GM21786 (cell line): ENCODE results near the gene CTNNA1.
"Not testable (repeated sequence)": the region's sequence is repeated elsewhere in the genome, so short reads cannot be mapped to it uniquely, and the experiment has no call there.

Source experiments
- ATAC-seq: cut with Tn5 transposase; IDR thresholded peaks from one replicate; pipeline ENCODE4 v1.9.1; 2021; ENCODE audit not compliant: unreplicated experiment

CTNNA1 gene

DNA sequence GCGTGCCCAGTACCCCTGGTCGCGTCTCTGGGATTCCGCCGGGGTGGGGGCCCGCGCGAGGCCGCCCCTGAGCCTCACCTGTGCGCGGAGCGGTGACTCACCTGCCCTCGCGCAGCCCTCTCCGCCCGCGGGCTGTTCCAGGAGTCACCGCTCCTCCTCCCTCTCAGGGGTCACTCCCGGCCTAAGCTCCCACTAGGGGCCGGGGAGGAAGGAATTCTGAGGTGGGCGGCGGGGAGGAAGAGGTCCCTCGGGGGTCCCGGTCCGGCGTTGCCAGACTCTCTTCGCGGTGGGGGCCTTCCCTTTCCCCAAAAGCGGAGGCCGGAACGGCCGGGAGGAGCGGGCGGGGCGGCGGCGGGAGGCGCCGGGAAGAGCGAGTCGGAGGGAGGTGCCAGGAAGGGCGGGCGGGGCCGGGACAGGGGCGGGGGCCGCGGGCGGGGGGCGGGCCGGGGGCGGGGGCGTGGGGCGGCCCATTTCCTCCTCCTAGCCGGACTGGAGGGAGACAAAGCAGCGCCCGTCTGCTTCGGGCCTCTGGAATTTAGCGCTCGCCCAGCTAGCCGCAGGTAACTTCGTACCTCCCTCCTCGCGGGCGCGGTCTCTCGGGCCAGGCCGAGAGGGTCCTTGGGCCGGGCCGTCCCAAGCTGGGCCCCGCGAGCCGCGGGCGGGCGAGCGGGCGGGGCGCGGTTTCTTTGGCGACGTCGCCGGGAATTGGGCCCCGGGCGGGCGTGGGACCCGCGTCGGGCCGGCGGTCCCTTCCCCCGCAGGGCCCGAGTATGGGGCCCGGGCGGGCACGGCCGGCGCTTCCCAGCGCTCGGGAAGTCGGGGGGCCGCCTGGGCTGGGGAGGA lies at the start of gene CTNNA1:
Gene CTNNA1 (plus strand): TSS at position 475 of the 843 bp plus-strand sequence. CDS start 28,500 bp downstream, outside the sequence.
- peak; percentile 38 for ATAC-seq

- not testable (repeated sequence) for ATAC-seq
Measured at GRCh38 chr5:138703777-138704176, 49.4 kb upstream of the CTNNA1 start.

- ATAC-seq = no peak
Measured at GRCh38 chr5:138705007-138705406, 48.2 kb upstream of the CTNNA1 start.

DNA sequence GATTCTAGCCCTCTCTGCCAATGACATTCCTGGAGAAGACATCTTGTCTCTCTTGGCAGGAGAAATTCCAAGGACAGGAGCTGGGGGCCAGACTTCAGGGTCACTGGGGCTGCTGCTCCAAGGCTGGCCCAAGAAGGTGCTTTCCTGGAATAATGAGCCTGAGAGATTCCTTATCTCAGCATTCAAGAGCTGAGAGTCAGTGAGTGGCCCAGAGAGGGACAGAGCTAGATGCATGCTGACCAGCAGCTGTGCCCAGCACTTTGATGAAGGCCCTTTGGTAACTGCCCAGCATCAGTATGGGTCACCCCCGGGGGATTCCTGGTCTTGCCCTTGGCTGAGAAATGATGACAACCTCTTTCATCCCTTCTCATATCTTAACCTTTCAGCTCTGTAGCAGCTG lies 47.7 kb upstream of the CTNNA1 start:
- no peak for ATAC-seq

GRCh38 chr5:138706655-138707480 lies 46.4 kb upstream of the CTNNA1 start:
- no peak for ATAC-seq

DNA sequence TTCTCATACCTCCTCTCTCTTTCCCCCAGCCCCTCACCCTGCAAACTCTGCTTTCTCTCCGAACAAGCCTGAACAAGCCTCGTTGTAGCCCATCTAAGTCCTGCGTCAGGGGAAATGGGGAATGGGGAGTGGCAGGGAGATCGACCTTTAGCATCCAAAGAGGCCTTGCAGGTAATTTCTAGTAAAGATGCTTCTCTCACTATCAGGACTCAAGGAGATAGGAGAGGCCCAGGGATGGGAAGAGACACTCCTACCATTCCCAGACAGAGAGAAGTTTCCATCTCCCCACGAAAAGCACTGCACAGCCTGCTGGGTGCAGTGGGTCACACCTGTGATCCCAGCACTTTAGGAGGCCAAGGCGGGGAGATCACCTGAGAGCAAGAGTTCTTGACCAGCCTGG lies 44.4 kb upstream of the CTNNA1 start:
- ATAC-seq = no peak

DNA sequence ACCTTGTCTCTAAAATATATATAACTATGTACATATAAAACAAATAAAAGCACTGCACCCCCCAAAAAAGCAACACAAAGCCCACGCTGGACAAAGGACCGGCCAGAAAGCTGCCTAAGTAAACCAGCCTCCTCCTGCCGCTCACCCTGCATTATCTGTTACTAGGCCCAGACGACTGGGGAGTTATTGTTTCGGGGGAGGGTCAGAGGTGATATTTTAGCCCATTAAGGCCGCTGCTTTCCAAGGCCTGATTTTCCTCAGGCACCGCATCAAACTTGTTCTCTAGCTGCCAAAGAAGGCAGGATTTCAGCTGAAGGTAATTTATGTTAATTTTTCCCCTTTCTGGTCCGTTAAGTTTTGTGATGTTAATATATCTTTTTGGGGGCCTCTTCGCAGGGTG lies 44.0 kb upstream of the CTNNA1 start:
- ATAC-seq = no peak

DNA sequence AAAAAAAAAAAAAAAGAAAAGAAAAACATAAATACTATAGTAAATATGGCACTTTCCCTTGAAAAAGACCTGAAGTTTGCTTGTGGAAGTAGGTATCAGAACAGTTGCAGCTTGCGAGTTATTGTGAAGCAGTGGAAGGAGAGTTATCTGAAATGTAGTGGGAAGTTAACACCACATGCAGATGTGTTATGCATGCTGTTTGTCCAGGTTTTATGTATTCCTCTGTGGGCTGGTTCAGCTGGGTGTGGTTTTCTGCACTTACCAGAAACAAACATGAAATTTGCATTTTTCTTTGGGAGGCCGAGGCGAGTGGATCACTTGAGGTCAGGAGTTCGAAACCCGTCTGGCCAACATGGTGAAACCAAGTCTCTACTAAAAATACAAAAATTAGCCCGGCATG lies 42.1 kb upstream of the CTNNA1 start:
- no peak for ATAC-seq

GRCh38 chr5:138711811-138712210 lies 41.4 kb upstream of the CTNNA1 start:
- no peak for ATAC-seq

- ATAC-seq = no peak
Measured at GRCh38 chr5:138712324-138712723, 40.9 kb upstream of the CTNNA1 start.

DNA sequence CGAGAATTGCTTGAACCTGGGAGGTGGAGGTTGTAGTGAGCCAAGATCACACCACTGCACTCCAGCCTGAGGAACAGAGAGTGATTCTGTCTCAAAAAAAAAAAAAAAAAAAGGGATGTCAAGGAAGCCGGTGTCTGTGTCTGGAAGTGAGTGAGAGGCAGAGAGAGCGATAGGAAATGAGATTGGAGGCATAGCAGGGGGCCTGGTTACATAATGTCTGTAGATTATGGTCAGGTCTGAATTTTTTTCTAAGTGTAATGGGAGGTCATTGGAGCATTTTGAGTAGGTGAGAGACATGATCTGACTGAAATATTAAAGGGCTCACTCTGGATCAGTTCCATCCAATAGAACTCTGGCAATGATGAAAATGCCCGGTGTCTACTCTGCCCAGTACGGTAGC lies 40.4 kb upstream of the CTNNA1 start:
- ATAC-seq = no peak

DNA sequence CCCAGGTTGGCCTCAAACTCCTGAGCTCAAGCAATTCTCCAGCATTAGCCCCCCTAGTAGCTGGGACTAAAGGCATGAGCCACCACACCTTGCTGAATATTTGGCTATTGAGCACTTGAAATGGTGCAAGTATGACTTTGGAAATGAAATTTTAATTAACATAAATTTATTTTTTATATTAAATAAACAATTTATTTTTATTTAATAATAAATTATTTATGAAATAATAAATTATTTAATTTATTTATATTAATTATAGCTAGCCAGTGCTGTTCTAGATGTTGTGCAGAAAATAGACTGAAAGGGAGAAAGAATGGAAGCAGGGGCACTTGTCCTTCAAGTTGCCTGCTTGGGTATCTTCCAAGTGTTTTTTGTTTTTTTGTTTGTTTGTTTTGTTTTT lies 40.0 kb upstream of the CTNNA1 start:
- no peak for ATAC-seq

- ATAC-seq = no peak
Measured at GRCh38 chr5:138714694-138715093, 38.5 kb upstream of the CTNNA1 start.

DNA sequence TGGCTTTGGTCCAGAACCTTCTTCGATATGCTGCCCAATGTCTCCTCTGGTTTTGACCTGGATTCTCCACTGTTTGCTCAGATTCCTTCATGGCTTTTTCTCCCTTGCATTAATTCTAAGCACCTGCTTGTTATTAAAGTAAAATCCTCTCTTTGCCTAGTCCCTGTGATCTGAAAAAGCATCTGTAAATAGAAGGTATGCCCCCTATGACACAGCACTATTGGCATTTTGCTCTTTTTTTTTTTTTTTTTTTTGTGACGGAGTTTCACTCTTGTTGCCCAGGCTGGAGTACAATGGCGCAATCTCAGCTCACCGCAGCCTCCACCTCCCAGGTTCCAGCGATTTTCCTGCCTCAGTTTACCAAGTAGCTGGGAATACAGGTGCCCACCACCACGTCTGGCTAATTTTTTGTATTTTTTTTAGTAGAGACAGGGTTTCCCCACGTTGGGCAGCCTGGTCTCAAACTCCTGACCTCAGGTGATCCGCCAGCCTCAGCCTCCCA lies 37.2 kb upstream of the CTNNA1 start:
- ATAC-seq = not testable (repeated sequence)

DNA sequence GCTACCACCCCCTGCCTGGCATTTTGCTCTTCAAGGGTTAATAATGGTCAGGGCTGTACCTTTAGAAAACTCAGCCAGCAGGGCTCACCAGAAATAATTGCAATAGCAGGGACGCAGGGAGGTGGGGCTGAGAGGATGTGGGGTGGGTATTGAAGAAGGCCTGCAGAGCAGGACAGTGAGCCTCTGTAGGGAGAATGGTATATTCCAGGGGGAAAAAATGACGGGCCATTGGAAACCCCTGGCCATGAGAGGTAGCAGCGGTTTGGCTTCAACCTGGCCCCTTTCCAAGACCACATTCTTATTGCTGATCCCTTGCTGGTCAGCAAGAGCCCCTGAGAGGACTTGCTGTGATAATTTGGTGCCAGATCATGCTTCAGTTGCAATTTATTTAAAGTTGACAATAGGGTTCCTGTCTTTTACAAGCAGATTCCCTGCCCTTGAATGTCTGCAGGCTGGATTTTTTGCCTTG lies 36.7 kb upstream of the CTNNA1 start:
- ATAC-seq = no peak

GRCh38 chr5:138717399-138717798 lies 35.8 kb upstream of the CTNNA1 start:
- no peak for ATAC-seq

DNA sequence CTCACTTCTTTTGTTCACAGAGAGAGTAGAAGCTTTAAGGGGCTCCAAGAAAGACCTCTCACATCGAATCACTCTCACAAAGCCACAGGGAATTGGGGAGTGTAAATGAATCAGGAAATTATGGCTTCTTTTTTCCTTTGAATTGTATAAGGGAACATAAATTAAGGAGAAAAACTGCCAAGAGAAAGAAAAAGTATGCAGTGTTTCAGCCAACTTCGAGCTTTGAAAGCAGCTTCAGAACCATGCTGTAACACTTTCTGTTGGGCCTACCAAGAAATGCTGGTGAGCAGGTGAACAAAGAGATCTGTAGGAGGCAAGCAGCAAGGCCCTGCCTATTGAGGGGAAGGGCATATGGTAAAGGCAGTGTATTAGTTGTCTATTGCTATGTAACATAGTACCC lies 33.4 kb upstream of the CTNNA1 start:
- ATAC-seq = no peak

- no peak for ATAC-seq
Measured at GRCh38 chr5:138720840-138721239, 32.4 kb upstream of the CTNNA1 start.

DNA sequence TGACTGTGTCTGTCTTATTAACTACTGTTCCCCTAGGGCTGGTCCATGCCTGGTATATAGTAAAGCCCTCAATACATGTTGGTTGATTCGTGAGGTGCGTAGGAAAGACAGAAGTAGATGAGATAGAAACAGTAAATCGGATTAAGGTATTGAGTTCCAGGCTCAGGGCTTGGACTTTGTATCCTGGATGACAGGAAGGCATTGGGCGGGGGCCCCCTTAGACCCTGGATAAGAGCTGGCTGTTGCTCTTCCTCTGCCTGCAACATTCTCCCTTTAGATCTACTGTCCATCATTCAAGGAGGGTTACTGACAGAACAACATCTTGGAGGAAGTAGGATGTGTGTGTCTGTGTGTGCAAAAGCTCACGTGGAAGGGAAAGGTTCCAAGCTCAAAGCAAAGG lies 31.2 kb upstream of the CTNNA1 start:
- no peak for ATAC-seq

DNA sequence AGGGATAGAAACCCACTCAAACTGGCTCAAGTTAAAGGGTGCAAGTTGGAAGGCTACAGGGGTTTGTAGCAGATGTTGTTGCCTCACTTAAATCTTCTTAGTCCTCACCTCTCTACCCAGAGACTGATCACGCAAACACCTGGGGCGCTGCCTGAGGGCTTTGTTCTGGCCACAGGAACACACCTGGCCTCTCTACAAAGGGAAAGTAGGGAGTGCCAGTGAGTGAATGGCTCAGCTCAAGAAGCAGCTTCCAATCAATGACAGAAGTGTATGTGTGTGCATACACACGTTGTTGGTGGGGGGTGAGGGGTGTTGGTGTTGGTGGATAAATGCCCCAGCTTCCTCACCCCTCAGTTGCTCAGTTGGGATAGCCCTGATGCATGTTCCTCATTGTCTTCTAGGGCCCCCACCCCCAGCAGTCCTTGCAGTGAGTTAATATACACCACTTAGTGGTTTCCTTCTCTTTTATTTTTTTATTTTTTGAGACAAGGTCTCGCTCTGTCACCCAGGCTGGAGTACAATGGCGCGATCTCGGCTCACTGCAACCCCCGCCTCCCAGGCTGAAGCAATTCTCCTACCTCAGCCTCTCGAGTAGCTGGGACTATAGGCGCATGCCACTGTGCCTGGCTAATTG lies 30.6 kb upstream of the CTNNA1 start:
- ATAC-seq = no peak

DNA sequence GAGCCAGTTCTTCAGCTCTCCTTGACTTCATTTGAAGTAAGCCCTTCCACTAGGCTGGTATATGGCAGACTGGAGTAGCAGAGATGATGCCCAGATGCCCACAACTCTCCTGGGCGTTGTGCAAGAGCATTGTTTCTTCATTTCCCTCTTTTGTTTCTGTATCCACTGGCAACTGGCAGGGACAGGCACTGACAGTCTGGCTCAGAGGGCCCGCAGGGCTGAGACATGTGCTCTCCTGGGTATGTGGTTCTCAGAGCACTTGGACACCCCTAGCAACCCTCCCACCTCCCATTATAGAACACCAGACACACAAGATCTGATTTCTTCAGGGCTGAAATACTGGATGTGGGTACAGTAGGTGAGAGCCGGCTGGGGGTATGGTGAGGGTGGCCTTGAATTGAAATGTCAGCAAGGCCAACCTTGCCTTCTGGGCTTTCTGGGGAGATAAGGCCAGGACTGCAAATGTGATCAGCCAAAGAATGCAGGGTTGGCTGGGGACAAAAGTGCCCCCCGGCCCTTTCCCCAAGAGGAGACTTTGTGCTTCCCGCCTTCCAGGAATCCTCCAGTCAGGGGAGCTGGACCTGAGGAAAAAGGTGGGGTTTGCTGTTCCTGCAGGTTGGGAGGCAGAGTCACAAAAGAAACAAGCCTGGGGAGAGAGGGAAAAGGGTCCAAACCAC lies 28.6 kb upstream of the CTNNA1 start:
- no peak for ATAC-seq
